Tibial nerve (tissue), 4 donors: ENCODE measurements around the gene HTRA1. TPM values are rescaled to one million over a fixed set of nuclear protein-coding genes. Genes with fewer than 3 reads are reported as not detected.

Source experiments
- DNase-seq, 2 donors: peaks; one replicate each; pipeline ENCODE4 v3.0.0-alpha.2; 2019; ENCODE audit warnings: low spot score in 2 of 2
- H3K27ac ChIP-seq, 4 donors: fragments of 200-600 bp; sonication (generic) in 3 of 4; one replicate each; pipeline ENCODE4 v1.5.1; 2017 to 2019; ENCODE audit warnings: mild to moderate bottlenecking in 1 of 4
- H3K27me3 ChIP-seq, 2 donors: fragments of 200-600 bp; sonication (generic) in 1 of 2; one replicate each; pipeline versions ENCODE4 v1.5.1 to v1.6.0; 2017 to 2019
- H3K36me3 ChIP-seq, 3 donors: fragments of 200-600 bp; sonication (generic); one replicate each; pipeline ENCODE4 v1.5.1; 2018 to 2019
- H3K4me1 ChIP-seq, 4 donors: fragments of 200-600 bp; sonication (generic) in 3 of 4; one replicate each; pipeline ENCODE4 v1.5.1; 2017 to 2019
- H3K4me3 ChIP-seq, 4 donors: fragments of 200-600 bp; sonication (generic) in 3 of 4; one replicate each; pipeline ENCODE4 v1.5.1; 2017 to 2019; ENCODE audit warnings: mild to moderate bottlenecking in 1 of 4, moderate library complexity in 1 of 4
- H3K9me3 ChIP-seq, 4 donors: fragments of 200-600 bp; sonication (generic) in 3 of 4; one replicate each; pipeline ENCODE4 v1.5.1; 2017 to 2019
- EP300 ChIP-seq, 2 donors: sonication (generic); formaldehyde crosslinking; IDR thresholded peaks; one replicate each; pipeline ENCODE4 v1.6.1; 2017; ENCODE audit warnings: antibody characterized with exemption in 2 of 2, mild to moderate bottlenecking in 1 of 2
- POLR2A ChIP-seq, 2 donors: fragments of 450-650 bp; IDR thresholded peaks; one replicate each; pipeline ENCODE4 v1.6.1; 2017; ENCODE audit warnings: antibody characterized with exemption in 2 of 2, mild to moderate bottlenecking in 2 of 2, moderate library complexity in 2 of 2
- WGBS, 2 donors: methylation state at CpG; one replicate each; pipeline ENCODE4 v1.1.5; 2018; 5-methylcytosine and 5-hydroxymethylcytosine counted together
- total RNA-seq, 4 donors: library from RNA; depleted of rRNA; stranded (reverse); fragments of >200 nt; gene quantifications; one replicate each; pipeline ENCODE4 v1.1.0, GENCODE V29; 2016
- TF ChIP-seq, protein P1 (sequence below), 5 experiments: fragments of 200-600 bp in 3 of 5; fragments of 450-650 bp in 2 of 5; sonication (generic) in 3 of 5; IDR thresholded peaks; one replicate each; pipeline ENCODE4 v1.5.1; 2016 to 2019; ENCODE audit warnings: antibody characterized with exemption in 5 of 5, mild to moderate bottlenecking in 3 of 5, moderate library complexity in 2 of 5

HTRA1 gene
- total RNA-seq, 4 donors from 2014 or later = 128 to 183 (median 173) TPM

DNA sequence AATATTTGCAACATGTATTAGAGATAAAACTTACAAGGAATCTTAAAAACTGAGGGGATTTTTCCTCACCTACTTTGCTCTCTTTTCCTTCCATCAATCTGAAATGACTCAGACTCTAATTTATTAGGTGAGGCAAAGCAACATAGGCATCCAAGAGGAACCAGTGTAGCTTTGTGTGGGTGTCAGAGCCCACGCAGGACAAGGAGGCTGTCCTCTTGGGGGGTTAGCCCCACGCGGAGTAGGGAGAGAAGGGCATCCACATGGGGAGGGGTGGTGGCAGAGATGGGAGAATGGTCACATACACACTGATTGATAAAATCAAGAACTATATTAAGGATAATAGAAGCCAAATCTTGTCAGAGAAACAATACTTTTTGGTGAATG lies 40.7 kb upstream of the HTRA1 start:
- H3K9me3 ChIP-seq = no peaks in the 10 kb centered on the region
- H3K36me3 ChIP-seq = peaks cover 0 to 31% (median 0%) of the 10 kb centered on the region in 3 donors
- H3K27ac ChIP-seq = peak overlapping the region in 1 of 4 donors; percentile 48
- H3K4me1 ChIP-seq = peaks cover 0 to 41% (median 15%) of the 10 kb centered on the region in 4 donors
- DNase-seq = no peak
- H3K27me3 ChIP-seq = no peaks in the 10 kb centered on the region
- 69 to 80% methylated on average over 3 of the region's 3 CpGs for WGBS, 2 donors
- H3K4me3 ChIP-seq = no peak overlapping the region
- no peak for TF ChIP-seq POLR2A (IDR thresholded peaks at IDR 0.05)
- TF ChIP-seq, protein P1, sequence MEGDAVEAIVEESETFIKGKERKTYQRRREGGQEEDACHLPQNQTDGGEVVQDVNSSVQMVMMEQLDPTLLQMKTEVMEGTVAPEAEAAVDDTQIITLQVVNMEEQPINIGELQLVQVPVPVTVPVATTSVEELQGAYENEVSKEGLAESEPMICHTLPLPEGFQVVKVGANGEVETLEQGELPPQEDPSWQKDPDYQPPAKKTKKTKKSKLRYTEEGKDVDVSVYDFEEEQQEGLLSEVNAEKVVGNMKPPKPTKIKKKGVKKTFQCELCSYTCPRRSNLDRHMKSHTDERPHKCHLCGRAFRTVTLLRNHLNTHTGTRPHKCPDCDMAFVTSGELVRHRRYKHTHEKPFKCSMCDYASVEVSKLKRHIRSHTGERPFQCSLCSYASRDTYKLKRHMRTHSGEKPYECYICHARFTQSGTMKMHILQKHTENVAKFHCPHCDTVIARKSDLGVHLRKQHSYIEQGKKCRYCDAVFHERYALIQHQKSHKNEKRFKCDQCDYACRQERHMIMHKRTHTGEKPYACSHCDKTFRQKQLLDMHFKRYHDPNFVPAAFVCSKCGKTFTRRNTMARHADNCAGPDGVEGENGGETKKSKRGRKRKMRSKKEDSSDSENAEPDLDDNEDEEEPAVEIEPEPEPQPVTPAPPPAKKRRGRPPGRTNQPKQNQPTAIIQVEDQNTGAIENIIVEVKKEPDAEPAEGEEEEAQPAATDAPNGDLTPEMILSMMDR (IDR thresholded peaks at IDR 0.05) = no peak
- no peak for TF ChIP-seq EP300 (IDR thresholded peaks at IDR 0.05)

DNA sequence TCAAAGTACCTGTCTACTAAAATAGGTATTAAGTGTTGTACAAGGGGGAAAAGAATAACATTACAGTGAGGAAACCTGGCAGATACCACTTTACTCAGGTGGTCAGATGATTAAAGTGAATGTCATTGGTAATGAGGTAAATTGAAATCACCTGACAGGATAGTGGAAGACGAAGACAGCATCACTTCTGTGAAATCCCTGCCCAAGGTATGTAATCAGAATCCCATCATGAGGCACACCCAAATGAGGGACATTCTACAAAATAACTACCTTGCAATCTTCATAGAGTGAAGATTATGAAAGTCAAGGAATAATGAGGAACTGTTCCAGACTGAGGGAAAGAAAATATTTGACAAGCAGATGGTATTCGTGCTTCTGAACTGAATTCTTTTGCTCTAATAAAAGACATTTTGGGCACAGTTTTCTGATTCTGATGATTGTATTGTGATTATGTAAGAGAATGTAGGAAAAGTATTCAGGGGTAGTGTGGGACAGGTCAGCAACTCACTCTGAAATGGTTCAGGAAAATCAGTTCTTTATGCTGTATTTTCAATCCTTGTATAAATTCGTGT lies 40.2 kb upstream of the HTRA1 start:
- H3K4me1 ChIP-seq = peaks cover 0 to 41% (median 14%) of the 10 kb centered on the region in 4 donors
- TF ChIP-seq POLR2A (IDR thresholded peaks at IDR 0.05) (no peak), EP300 (IDR thresholded peaks at IDR 0.05) (no peak)
- TF ChIP-seq, protein P1 (IDR thresholded peaks at IDR 0.05) = no peak
- H3K9me3 ChIP-seq = no peaks in the 10 kb centered on the region
- H3K27me3 ChIP-seq = no peaks in the 10 kb centered on the region
- H3K27ac ChIP-seq = peak overlapping the region in 1 of 4 donors; percentile 48
- 61 to 64% methylated on average over 3 of the region's 3 CpGs for WGBS, 2 donors
- H3K36me3 ChIP-seq = peaks cover 0 to 26% (median 0%) of the 10 kb centered on the region in 3 donors
- DNase-seq = no peak
- H3K4me3 ChIP-seq = no peak overlapping the region

DNA sequence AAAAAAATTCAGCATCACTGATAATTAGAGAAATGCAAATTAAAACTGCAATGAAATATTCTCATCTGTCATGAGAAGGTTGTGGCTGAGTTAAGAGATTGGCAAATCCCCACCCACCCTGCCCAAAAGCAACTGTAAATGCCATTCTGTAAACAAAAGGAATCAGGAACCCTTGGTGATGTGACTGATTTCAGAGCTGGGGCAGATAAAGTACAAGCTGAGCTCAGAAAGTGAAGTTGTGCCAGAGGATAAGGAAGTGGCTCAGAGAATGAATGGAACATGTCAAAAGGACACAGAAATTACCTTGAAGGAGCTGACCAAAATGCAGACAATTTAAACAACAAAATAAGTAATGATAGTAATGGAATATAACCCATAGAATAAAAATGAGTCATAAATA lies 39.6 kb upstream of the HTRA1 start:
- Histone ChIP-seq H3K36me3 (peaks cover 0 to 23% (median 0%) of the 10 kb centered on the region in 3 donors), H3K27ac (peak overlapping the region in 1 of 4 donors; percentile 13), H3K4me1 (peaks cover 0 to 37% (median 11%) of the 10 kb centered on the region in 4 donors), H3K27me3 (no peaks in the 10 kb centered on the region), H3K4me3 (no peak overlapping the region), H3K9me3 (no peaks in the 10 kb centered on the region)
- TF ChIP-seq POLR2A (IDR thresholded peaks at IDR 0.05) (no peak), EP300 (IDR thresholded peaks at IDR 0.05) (no peak)
- TF ChIP-seq, protein P1 (IDR thresholded peaks at IDR 0.05) = no peak
- DNase-seq = no peak

DNA sequence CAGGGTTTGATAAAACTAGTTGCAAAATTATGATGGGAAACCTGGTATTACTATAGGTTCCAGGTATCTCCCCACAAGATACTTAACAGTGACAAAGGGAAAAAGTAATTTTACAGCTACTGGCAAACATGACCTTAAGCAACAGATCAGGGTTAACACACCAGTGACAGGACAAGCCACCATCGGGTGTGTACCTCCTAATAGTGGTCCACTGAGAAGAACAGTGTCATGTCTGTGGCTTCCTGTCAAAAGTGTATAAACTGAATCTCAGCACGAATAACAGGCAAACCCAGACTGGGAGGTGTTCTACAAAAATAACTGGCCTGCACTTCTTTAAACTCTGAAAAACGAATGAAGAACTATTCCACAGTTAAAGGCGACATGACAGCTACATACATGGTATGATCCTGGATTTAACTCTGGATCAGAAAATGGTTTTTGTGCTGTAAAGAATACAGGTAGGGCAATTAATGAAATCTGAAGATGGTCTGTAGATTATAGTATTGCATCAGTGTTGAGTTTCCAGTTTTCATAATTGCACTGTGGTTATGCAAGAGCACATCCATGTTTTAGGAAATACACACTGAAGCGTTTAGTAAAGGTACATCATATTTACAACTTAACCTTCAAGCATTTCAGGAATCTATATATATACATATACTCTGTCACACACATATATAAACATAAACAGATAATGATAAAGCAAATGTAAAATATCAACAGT lies 38.9 kb upstream of the HTRA1 start:
- Histone ChIP-seq H3K9me3 (no peaks in the 10 kb centered on the region), H3K4me1 (peaks cover 0 to 35% (median 10%) of the 10 kb centered on the region in 4 donors), H3K4me3 (no peak overlapping the region), H3K27ac (no peak overlapping the region), H3K27me3 (no peaks in the 10 kb centered on the region), H3K36me3 (peaks cover 0 to 24% (median 0%) of the 10 kb centered on the region in 3 donors)
- no peak for DNase-seq
- TF ChIP-seq, protein P1 (IDR thresholded peaks at IDR 0.05) = no peak
- TF ChIP-seq EP300 (IDR thresholded peaks at IDR 0.05) = no peak
- TF ChIP-seq POLR2A (IDR thresholded peaks at IDR 0.05) = no peak
- WGBS, 2 donors = 82 to 88% methylated on average over 5 of the region's 5 CpGs

DNA sequence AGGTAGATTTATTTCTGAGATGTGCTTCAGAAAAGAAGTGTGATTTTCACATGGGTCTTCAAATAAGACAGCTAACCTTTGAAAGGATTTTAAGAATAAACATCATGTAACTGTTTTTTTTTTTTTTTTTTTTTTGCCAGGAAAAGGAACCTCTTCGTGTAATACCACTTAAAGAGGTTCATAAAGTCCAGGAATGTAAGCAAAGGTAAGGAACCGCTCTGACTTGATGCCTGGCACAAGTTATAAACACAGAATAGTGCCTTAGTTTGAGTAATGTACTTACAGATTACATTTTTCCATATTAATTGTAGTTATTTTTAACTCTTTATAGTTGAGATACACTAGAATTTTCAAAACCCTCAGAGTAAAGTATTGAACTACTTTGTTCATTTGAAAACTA lies 37.3 kb upstream of the HTRA1 start:
- TF ChIP-seq POLR2A (IDR thresholded peaks at IDR 0.05) = no peak
- TF ChIP-seq EP300 (IDR thresholded peaks at IDR 0.05) = no peak
- TF ChIP-seq, protein P1 (IDR thresholded peaks at IDR 0.05) = no peak
- DNase-seq = no peak
- Histone ChIP-seq H3K36me3 (peaks cover 0 to 27% (median 0%) of the 10 kb centered on the region in 3 donors), H3K4me1 (peaks cover 0 to 32% (median 7%) of the 10 kb centered on the region in 4 donors), H3K9me3 (no peaks in the 10 kb centered on the region), H3K27ac (no peak overlapping the region), H3K27me3 (no peaks in the 10 kb centered on the region), H3K4me3 (no peak overlapping the region)
- WGBS, 2 donors = 79 to 86% methylated on average over 2 of the region's 2 CpGs
